ENCODE measurements around the gene C1QB. TPM values are rescaled to one million over a fixed set of nuclear protein-coding genes. Genes with fewer than 3 reads are reported as not detected.

C1QB gene
- total RNA-seq, 2 experiments from 2014 or later, result not detected

GRCh38 chr1:22650089-22650693, 2.8 kb upstream of the C1QB start:
- Mint-ChIP-seq H3K4me1 (ENCODE audit: low read depth) (no peaks in the 10 kb centered on the region), H3K36me3 (ENCODE audit: low read depth) (no peaks in the 10 kb centered on the region), H3K27ac (no peak overlapping the region), H3K27me3 (no peaks in the 10 kb centered on the region), H3K9me3 (no peaks in the 10 kb centered on the region), H3K4me3 (no peak overlapping the region)
- TF ChIP-seq, protein P1, sequence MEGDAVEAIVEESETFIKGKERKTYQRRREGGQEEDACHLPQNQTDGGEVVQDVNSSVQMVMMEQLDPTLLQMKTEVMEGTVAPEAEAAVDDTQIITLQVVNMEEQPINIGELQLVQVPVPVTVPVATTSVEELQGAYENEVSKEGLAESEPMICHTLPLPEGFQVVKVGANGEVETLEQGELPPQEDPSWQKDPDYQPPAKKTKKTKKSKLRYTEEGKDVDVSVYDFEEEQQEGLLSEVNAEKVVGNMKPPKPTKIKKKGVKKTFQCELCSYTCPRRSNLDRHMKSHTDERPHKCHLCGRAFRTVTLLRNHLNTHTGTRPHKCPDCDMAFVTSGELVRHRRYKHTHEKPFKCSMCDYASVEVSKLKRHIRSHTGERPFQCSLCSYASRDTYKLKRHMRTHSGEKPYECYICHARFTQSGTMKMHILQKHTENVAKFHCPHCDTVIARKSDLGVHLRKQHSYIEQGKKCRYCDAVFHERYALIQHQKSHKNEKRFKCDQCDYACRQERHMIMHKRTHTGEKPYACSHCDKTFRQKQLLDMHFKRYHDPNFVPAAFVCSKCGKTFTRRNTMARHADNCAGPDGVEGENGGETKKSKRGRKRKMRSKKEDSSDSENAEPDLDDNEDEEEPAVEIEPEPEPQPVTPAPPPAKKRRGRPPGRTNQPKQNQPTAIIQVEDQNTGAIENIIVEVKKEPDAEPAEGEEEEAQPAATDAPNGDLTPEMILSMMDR (IDR thresholded peaks at IDR 0.05), result no peak
- no peak for ATAC-seq
- POLR2A ChIA-PET, result no interaction called here
- DNase-seq, result no peak
- CTCF ChIA-PET, result no interaction called here
- intact Hi-C loops (cut with micrococcal nuclease), result no loop called here

GRCh38 chr1:22651941-22652856, 837 bp upstream of the C1QB start:
- DNase-seq (no peak), ATAC-seq (no peak)
- no peak overlapping the region for H3K27ac Mint-ChIP-seq
- intact Hi-C loops (cut with micrococcal nuclease), result no loop called here
- ChIA-PET POLR2A (no interaction called here), CTCF (interaction anchor here (0.9 kb wide), 1 partner anchor 312 kb away, joined by 4 read pairs; no protein-coding TSS in a partner anchor)
- H3K27me3 Mint-ChIP-seq, result peaks cover under 1% of the 10 kb centered on the region
- no peak overlapping the region for H3K4me3 Mint-ChIP-seq
- no peaks in the 10 kb centered on the region for H3K4me1 Mint-ChIP-seq (ENCODE audit: low read depth)
- no peaks in the 10 kb centered on the region for H3K9me3 Mint-ChIP-seq
- no peaks in the 10 kb centered on the region for H3K36me3 Mint-ChIP-seq (ENCODE audit: low read depth)
- TF ChIP-seq, protein P1 (IDR thresholded peaks at IDR 0.05), result no peak

GRCh38 chr1:22654692-22655091, 1.7 kb downstream of the C1QB start:
- no peak for DNase-seq
- Mint-ChIP-seq H3K27ac (no peak overlapping the region), H3K4me3 (no peak overlapping the region), H3K4me1 (ENCODE audit: low read depth) (no peaks in the 10 kb centered on the region), H3K36me3 (ENCODE audit: low read depth) (no peaks in the 10 kb centered on the region), H3K27me3 (peaks cover 1% of the 10 kb centered on the region), H3K9me3 (no peaks in the 10 kb centered on the region)
- intact Hi-C loops (cut with micrococcal nuclease), result no loop called here
- POLR2A ChIA-PET, result no interaction called here
- no peak for ATAC-seq
- TF ChIP-seq, protein P1 (IDR thresholded peaks at IDR 0.05), result no peak
- CTCF ChIA-PET, result no interaction called here

- DNase-seq, result no peak
- Mint-ChIP-seq H3K4me3 (no peak overlapping the region), H3K27me3 (peaks cover 3% of the 10 kb centered on the region), H3K9me3 (no peaks in the 10 kb centered on the region), H3K27ac (no peak overlapping the region), H3K36me3 (ENCODE audit: low read depth) (no peaks in the 10 kb centered on the region), H3K4me1 (ENCODE audit: low read depth) (no peaks in the 10 kb centered on the region)
- CTCF ChIA-PET, result no interaction called here
- ATAC-seq, result no peak
- intact Hi-C loops (cut with micrococcal nuclease), result no loop called here
- POLR2A ChIA-PET, result no interaction called here
- TF ChIP-seq, protein P1 (IDR thresholded peaks at IDR 0.05), result no peak
Observed at GRCh38 chr1:22658385-22659163, 5.5 kb downstream of the C1QB start.

Measured in activated CD8-positive, alpha-beta T cell treated with anti-CD3 and anti-CD28 coated beads for 36 hours (primary cell).